GM18868 (cell line): ENCODE data around the gene SYT1.

Experiments used
- ATAC-seq: cut with Tn5 transposase; IDR thresholded peaks from one replicate; pipeline ENCODE4 v1.9.1; 2021; ENCODE audit warnings: mild to moderate bottlenecking, moderate library complexity; ENCODE audit not compliant: unreplicated experiment

The SYT1 gene

DNA sequence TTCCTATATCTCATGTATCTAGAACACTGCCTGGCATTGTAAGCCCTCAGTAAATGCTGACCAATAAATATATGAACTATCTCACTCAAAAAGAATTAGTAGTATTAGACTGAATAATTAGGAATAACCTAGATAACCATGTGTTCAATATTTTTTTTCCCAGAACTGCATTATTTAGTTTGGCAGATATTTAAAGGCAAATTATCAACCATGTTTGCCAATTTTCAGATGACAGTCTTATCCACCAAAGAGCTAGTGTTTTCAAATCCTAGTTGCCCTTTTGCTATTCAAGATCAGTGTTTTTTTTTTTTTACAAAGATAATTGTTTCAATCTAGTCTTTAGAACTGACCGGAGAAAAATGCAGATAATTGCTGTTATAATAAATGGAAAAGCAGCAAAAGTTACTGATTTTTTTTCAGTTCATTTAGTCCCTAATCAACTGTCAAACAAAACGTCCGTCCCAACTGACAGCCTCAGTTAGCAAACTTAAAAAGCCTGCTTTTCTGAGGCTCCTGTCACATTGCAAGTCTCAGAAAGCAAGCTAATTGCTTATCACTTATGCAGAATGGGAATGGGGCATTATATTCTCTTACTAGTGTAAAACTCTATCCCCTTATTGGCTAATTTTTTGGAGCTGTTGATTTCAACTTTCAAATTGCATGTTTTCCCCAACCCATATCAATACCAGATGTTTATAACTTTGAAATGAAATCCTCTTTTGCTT, 623.0 kb downstream of the SYT1 start:
- no peak for ATAC-seq
